WTC11 (cell line): Measurements from ENCODE around the gene LAMA3. TPM values are rescaled to one million over a fixed set of nuclear protein-coding genes. Genes with fewer than 3 reads are reported as not detected.

ENCODE experiments used
- ATAC-seq: fragments of 200-7000 bp; cut with Tn5 transposase; 2 replicates; pipeline ENCODE4 v1.10.0; 2021; ENCODE audit warnings: mild to moderate bottlenecking, moderate library complexity
- CTCF ChIA-PET: fragments of 300-600 bp; sonication (Branson Sonifier 250); formaldehyde crosslinking; loops from one replicate; lab custom pipeline; 2021; ENCODE audit warnings: antibody characterized with exemption; lab: Charles Lee
- POLR2A ChIA-PET: fragments of 350-600 bp; sonication (Branson Sonifier 250); formaldehyde crosslinking; loops from one replicate; lab custom pipeline; 2021; ENCODE audit warnings: antibody characterized with exemption; lab: Charles Lee
- DNase-seq: peaks from one replicate; pipeline ENCODE4 v3.0.0; 2021; ENCODE audit warnings: low spot score
- H3K27ac Mint-ChIP-seq: 2 replicates; pipeline ENCODE4 v1.8.0; 2021; ENCODE audit warnings: mixed read lengths
- H3K27me3 Mint-ChIP-seq: 2 replicates; pipeline ENCODE4 v1.8.0; 2021; ENCODE audit warnings: low read depth, mild to moderate bottlenecking, moderate library complexity, mixed read lengths
- H3K36me3 Mint-ChIP-seq: 2 replicates; pipeline ENCODE4 v1.8.0; 2021; ENCODE audit warnings: mixed read lengths
- H3K4me1 Mint-ChIP-seq: 2 replicates; pipeline ENCODE4 v1.8.0; 2022; ENCODE audit warnings: mixed read lengths
- H3K4me3 Mint-ChIP-seq: 2 replicates; pipeline ENCODE4 v1.8.0; 2021; ENCODE audit warnings: mild to moderate bottlenecking, moderate library complexity, mixed read lengths
- H3K9me3 Mint-ChIP-seq: 2 replicates; pipeline ENCODE4 v1.8.0; 2021; ENCODE audit warnings: mixed read lengths
- ATF1 ChIP-seq: sonication (generic); formaldehyde crosslinking; IDR thresholded peaks from 2 replicates; pipeline ENCODE4 v1.8.1; 2023; ENCODE audit warnings: mild to moderate bottlenecking, moderate library complexity, missing genetic modification reagents
- CDX4 ChIP-seq: fragments of 250-450 bp; sonication (Bioruptor Pico); IDR thresholded peaks from 2 replicates; pipeline ENCODE4 v1.9.0; 2021; ENCODE audit warnings: moderate library complexity, mild to moderate bottlenecking, inconsistent platforms, borderline replicate concordance
- E2F1 ChIP-seq: sonication (generic); formaldehyde crosslinking; IDR thresholded peaks from 2 replicates; pipeline ENCODE4 v1.8.0; 2022; ENCODE audit warnings: mild to moderate bottlenecking, missing genetic modification reagents
- ELF4 ChIP-seq: sonication (generic); formaldehyde crosslinking; IDR thresholded peaks from 2 replicates; pipeline ENCODE4 v1.8.1; 2022; ENCODE audit warnings: low read depth, mild to moderate bottlenecking, moderate library complexity, missing genetic modification reagents
- GABPB1 ChIP-seq: sonication (generic); formaldehyde crosslinking; IDR thresholded peaks from 2 replicates; pipeline ENCODE4 v1.8.1; 2023; ENCODE audit warnings: mild to moderate bottlenecking, missing genetic modification reagents
- MAX ChIP-seq: sonication (generic); formaldehyde crosslinking; IDR thresholded peaks from 2 replicates; pipeline ENCODE4 v1.8.0; 2022; ENCODE audit warnings: mild to moderate bottlenecking, missing genetic modification reagents
- NR3C1 ChIP-seq: sonication (generic); formaldehyde crosslinking; conservative IDR thresholded peaks from 2 replicates; pipeline ENCODE4 v1.8.1; 2023; ENCODE audit warnings: low read depth, mild to moderate bottlenecking, missing genetic modification reagents
- PREB ChIP-seq: sonication (generic); formaldehyde crosslinking; IDR thresholded peaks from 2 replicates; pipeline ENCODE4 v1.8.1; 2022; ENCODE audit warnings: mild to moderate bottlenecking, missing genetic modification reagents, moderate library complexity, borderline replicate concordance
- STAT6 ChIP-seq: sonication (generic); formaldehyde crosslinking; conservative IDR thresholded peaks from 2 replicates; pipeline ENCODE4 v1.8.1; 2023; ENCODE audit warnings: mild to moderate bottlenecking, low read depth, missing genetic modification reagents, moderate library complexity
- TCF7 ChIP-seq: sonication (generic); formaldehyde crosslinking; IDR thresholded peaks from 2 replicates; pipeline ENCODE4 v1.8.0; 2022; ENCODE audit warnings: mild to moderate bottlenecking, low read depth, missing genetic modification reagents, moderate library complexity
- USF2 ChIP-seq: sonication (generic); formaldehyde crosslinking; IDR thresholded peaks from 2 replicates; pipeline ENCODE4 v1.8.1; 2023; ENCODE audit warnings: mild to moderate bottlenecking, missing genetic modification reagents, moderate library complexity
- ZBTB43 ChIP-seq: sonication (generic); formaldehyde crosslinking; IDR thresholded peaks from 2 replicates; pipeline ENCODE4 v1.8.1; 2023; ENCODE audit warnings: mild to moderate bottlenecking, missing genetic modification reagents
- ZNF121 ChIP-seq: sonication (generic); formaldehyde crosslinking; IDR thresholded peaks from 2 replicates; pipeline ENCODE4 v1.8.0; 2023; ENCODE audit warnings: missing genetic modification reagents
- ZNF138 ChIP-seq: sonication (generic); formaldehyde crosslinking; conservative IDR thresholded peaks from 2 replicates; pipeline ENCODE4 v1.8.1; 2022; ENCODE audit warnings: mild to moderate bottlenecking, moderate library complexity, missing genetic modification reagents
- ZNF425 ChIP-seq: fragments of 250-450 bp; sonication (Bioruptor Pico); conservative IDR thresholded peaks from 2 replicates; pipeline ENCODE4 v1.9.0; 2021; ENCODE audit warnings: mild to moderate bottlenecking
- total RNA-seq: library from RNA; stranded (reverse); gene quantifications from 3 replicates; pipeline ENCODE4 v1.2.3, GENCODE V29; 2021

LAMA3 gene
- total RNA-seq, 1 experiment from 2014 or later, result 0.83 TPM

- Mint-ChIP-seq H3K4me1 (peaks cover 8% of the 10 kb centered on the region), H3K4me3 (no peak overlapping the region), H3K9me3 (peaks cover 8% of the 10 kb centered on the region), H3K27me3 (peaks cover 14% of the 10 kb centered on the region), H3K36me3 (no peaks in the 10 kb centered on the region), H3K27ac (no peak overlapping the region)
- ChIA-PET POLR2A (no interaction called here), CTCF (interaction anchor here (0.5 kb wide), 1 partner anchor 626 kb away, joined by 3 read pairs; no protein-coding TSS in a partner anchor)
- no peak for DNase-seq
- TF ChIP-seq ATF1 (CRISPR knock-in tag) (no peak), E2F1 (CRISPR knock-in tag) (no peak), GABPB1 (no peak), USF2 (CRISPR knock-in tag) (no peak)
- no peak; the same call in 1 of the 2 replicates for ATAC-seq
Measured at GRCh38 chr18:23757437-23757733, 68.1 kb downstream of the LAMA3 start.

GRCh38 chr18:23758281-23758680 is 69.0 kb downstream of the LAMA3 start:
- H3K36me3 Mint-ChIP-seq, result no peaks in the 10 kb centered on the region
- no peak overlapping the region for H3K27ac Mint-ChIP-seq
- peaks cover 8% of the 10 kb centered on the region for H3K9me3 Mint-ChIP-seq
- ATAC-seq, result no peak
- ChIA-PET POLR2A (no interaction called here), CTCF (no interaction called here)
- peaks cover 14% of the 10 kb centered on the region for H3K27me3 Mint-ChIP-seq
- peaks cover 8% of the 10 kb centered on the region for H3K4me1 Mint-ChIP-seq
- DNase-seq, result no peak
- no peak overlapping the region for H3K4me3 Mint-ChIP-seq
- no peak for TF ChIP-seq ZNF121 (CRISPR knock-in tag)
- TF ChIP-seq ELF4, result no peak
- TF ChIP-seq STAT6 (CRISPR knock-in tag), result no peak
- TF ChIP-seq GABPB1, result no peak
- TF ChIP-seq ZBTB43 (CRISPR knock-in tag), result no peak
- TF ChIP-seq TCF7 (CRISPR knock-in tag), result no peak
- no peak for TF ChIP-seq PREB (CRISPR knock-in tag)
- TF ChIP-seq NR3C1 (CRISPR knock-in tag), result no peak
- TF ChIP-seq MAX (CRISPR knock-in tag), result no peak

GRCh38 chr18:23761941-23762340 is 72.7 kb downstream of the LAMA3 start:
- TF ChIP-seq ZNF138 (CRISPR knock-in tag), result no peak
- no peak for TF ChIP-seq CDX4 (CRISPR knock-in tag)
- no peak for TF ChIP-seq ZNF425 (CRISPR knock-in tag)
- Mint-ChIP-seq H3K4me1 (peaks cover 8% of the 10 kb centered on the region), H3K9me3 (no peaks in the 10 kb centered on the region), H3K27ac (no peak overlapping the region), H3K36me3 (no peaks in the 10 kb centered on the region), H3K4me3 (no peak overlapping the region), H3K27me3 (peaks cover 11% of the 10 kb centered on the region)
- ATAC-seq (no peak), DNase-seq (no peak)
- CTCF ChIA-PET, result no interaction called here
- POLR2A ChIA-PET, result no interaction called here
